GM20000 (cell line): ENCODE results near the gene RNF146.
"Not testable (repeated sequence)": the region's sequence is repeated elsewhere in the genome, so short reads cannot be mapped to it uniquely, and the experiment has no call there.

Source experiments
- DNase-seq: peaks from one replicate; pipeline ENCODE4 v3.0.0; 2012; ENCODE audit warnings: low spot score
- TF ChIP-seq, protein P1 (sequence below): IDR thresholded peaks from 2 replicates; pipeline ENCODE4 v1.5.1; 2012; ENCODE audit warnings: mild to moderate bottlenecking, control low read depth; ENCODE audit errors: extremely low read depth, missing control alignments

Gene RNF146

DNA sequence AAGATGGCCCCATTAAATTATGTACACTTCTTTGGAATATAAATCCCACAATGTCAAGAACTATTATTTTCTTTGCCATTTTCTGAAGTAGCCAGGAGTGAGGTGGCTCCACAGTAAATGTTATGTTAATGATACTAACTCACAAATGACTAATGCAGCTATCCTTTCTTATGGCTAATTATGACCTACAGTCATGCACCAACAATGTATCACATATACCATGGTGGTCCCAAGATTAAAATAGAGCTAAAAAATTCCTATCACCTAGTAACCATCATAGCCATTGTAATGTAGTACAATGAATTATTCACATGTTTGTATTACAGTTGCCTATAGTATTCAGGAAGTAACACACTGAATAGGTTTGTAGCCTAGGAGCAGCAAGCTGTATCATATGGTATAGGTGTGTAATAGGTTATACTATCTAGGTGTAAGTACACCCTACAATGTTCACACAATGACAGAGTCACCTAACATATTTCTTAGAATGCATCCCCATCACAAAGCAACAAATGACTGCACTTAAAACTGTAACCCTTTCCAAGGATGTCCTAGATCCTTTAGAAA lies 61.5 kb downstream of the RNF146 start:
- DNase-seq = no peak
- TF ChIP-seq, protein P1, sequence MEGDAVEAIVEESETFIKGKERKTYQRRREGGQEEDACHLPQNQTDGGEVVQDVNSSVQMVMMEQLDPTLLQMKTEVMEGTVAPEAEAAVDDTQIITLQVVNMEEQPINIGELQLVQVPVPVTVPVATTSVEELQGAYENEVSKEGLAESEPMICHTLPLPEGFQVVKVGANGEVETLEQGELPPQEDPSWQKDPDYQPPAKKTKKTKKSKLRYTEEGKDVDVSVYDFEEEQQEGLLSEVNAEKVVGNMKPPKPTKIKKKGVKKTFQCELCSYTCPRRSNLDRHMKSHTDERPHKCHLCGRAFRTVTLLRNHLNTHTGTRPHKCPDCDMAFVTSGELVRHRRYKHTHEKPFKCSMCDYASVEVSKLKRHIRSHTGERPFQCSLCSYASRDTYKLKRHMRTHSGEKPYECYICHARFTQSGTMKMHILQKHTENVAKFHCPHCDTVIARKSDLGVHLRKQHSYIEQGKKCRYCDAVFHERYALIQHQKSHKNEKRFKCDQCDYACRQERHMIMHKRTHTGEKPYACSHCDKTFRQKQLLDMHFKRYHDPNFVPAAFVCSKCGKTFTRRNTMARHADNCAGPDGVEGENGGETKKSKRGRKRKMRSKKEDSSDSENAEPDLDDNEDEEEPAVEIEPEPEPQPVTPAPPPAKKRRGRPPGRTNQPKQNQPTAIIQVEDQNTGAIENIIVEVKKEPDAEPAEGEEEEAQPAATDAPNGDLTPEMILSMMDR = no peak

DNA sequence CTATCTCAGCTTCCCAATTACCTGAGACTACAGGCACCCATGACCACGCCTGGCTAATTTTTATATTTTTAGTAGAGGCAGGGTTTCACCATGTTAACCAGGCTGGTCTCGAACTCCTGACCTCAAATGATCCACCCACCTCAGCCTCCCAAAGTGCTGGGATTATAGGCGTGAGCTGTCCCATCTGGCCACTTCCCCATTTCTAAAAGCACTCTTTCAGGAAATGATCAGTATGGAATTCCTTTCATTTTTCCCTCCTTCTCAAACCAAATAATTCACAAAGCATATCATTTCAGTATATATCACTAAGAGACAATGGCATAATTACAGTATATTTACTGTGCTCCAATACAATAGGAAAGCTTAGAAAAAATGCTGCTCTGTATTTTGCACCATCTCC lies 64.6 kb downstream of the RNF146 start:
- not testable (repeated sequence) for DNase-seq

DNA sequence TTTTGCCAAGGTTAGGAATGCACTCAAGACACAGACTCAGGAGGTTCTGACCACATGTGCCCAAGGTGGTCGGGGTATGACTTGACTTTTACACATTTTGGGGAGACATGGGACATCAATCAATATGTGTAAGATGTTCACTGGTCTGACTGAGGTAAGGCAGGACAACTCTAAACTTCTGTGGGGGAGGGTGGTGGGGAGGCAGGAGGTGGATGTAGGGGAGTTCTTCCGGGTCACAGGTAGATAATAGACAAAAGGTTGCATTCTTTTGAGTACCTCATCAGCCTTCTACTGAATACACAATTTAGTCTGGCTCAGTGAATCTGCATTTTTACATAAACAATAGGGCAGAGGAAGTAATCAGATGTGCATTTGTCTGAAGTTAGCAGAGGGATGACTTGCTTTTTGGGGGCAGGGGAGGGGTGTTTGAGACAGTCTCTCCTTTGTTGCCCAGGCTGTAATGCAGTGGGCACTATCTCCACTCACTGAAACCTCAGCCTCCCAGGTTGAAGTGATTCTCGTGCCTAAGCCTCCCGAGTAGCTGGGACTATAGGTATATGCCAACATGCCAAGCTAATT lies 65.8 kb downstream of the RNF146 start:
- TF ChIP-seq, protein P1 = no peak
- no peak for DNase-seq
